Body of pancreas (tissue), 4 donors: ENCODE data around the gene KRTAP10-2.

Experiments
- POLR2A ChIP-seq, 3 donors: fragments of 450-650 bp; IDR thresholded peaks; one replicate each; pipeline ENCODE4 v1.6.1; 2016; ENCODE audit warnings: antibody characterized with exemption in 3 of 3, mild to moderate bottlenecking in 2 of 3
- TF ChIP-seq, protein P1 (sequence below), 7 experiments: fragments of 450-650 bp in 4 of 7; fragments of 200-600 bp in 3 of 7; sonication (generic) in 3 of 7; IDR thresholded peaks; one replicate each; pipeline ENCODE4 v1.5.1; 2016 to 2019; ENCODE audit warnings: antibody characterized with exemption in 7 of 7

DNA sequence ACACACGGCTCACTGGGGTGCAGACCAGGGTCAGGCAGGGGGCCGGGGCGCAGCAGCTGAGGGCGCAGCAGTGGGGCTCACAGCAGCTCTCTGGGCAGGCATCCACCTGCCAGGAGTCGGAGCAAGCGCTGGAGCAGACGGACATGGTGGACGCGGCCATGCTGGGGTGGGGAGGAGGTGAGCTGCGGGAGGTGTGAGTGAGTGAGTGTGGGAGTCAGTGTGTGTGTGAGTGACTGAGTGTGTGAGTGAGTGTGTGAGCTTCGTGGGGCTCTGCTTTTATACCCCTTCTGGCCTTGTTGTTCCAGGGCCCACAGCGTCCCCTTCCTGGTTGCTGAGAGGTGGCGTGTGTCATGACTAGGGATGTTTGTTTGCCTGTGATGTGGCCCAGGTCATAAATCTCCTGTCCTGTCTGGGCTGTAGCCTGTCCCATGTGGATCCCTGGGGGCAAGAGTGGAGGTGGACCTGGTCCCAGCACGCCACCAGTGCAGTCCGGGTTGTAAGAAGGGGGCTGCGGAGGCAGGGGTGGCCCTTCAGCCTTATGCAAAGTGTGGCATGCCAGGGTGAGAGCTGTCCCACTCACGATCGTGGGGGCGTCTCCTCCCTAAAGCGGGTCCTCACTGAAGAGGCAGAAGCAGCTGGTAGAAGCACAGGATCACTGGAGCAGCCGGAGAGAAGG, 11.2 kb downstream of the KRTAP10-2 start, which contains the start of gene KRTAP10-1:
- TF ChIP-seq, protein P1, sequence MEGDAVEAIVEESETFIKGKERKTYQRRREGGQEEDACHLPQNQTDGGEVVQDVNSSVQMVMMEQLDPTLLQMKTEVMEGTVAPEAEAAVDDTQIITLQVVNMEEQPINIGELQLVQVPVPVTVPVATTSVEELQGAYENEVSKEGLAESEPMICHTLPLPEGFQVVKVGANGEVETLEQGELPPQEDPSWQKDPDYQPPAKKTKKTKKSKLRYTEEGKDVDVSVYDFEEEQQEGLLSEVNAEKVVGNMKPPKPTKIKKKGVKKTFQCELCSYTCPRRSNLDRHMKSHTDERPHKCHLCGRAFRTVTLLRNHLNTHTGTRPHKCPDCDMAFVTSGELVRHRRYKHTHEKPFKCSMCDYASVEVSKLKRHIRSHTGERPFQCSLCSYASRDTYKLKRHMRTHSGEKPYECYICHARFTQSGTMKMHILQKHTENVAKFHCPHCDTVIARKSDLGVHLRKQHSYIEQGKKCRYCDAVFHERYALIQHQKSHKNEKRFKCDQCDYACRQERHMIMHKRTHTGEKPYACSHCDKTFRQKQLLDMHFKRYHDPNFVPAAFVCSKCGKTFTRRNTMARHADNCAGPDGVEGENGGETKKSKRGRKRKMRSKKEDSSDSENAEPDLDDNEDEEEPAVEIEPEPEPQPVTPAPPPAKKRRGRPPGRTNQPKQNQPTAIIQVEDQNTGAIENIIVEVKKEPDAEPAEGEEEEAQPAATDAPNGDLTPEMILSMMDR (IDR thresholded peaks at IDR 0.05), result no peak
- TF ChIP-seq POLR2A (IDR thresholded peaks at IDR 0.05), result no peak
